Jurkat, Clone E6-1 (cell line): Measurements from ENCODE around the gene PLEKHG7.

Source experiments
- DNase-seq: peaks from one replicate; pipeline ENCODE4 v3.0.0-alpha.2; 2011; ENCODE audit warnings: low read depth, low spot score
- H3K4me3 ChIP-seq: 2 replicates; pipeline ENCODE4 v1.5.1; 2011; ENCODE audit warnings: mild to moderate bottlenecking, low read length, control low read depth, moderate library complexity

The PLEKHG7 gene

GRCh38 chr12:92701441-92701840, 1.3 kb upstream of the PLEKHG7 start:
- no peak overlapping the region for H3K4me3 ChIP-seq
- DNase-seq, result no peak

- H3K4me3 ChIP-seq, result no peak overlapping the region
- no peak for DNase-seq
These were observed 997 bp downstream of the PLEKHG7 start for GRCh38 chr12:92703786-92704185.

GRCh38 chr12:92706594-92706993, 3.8 kb downstream of the PLEKHG7 start:
- DNase-seq, result no peak
- H3K4me3 ChIP-seq, result no peak overlapping the region

- DNase-seq, result no peak
- no peak overlapping the region for H3K4me3 ChIP-seq
These were observed 5.1 kb downstream of the PLEKHG7 start for GRCh38 chr12:92707926-92708325.

GRCh38 chr12:92715625-92716024, 12.8 kb downstream of the PLEKHG7 start:
- no peak overlapping the region for H3K4me3 ChIP-seq
- peak; percentile 40 for DNase-seq

GRCh38 chr12:92717202-92717601, 14.4 kb downstream of the PLEKHG7 start:
- no peak for DNase-seq
- no peak overlapping the region for H3K4me3 ChIP-seq

- no peak for DNase-seq
These were observed 15.7 kb downstream of the PLEKHG7 start for GRCh38 chr12:92718483-92718990.

GRCh38 chr12:92719674-92720073, 16.9 kb downstream of the PLEKHG7 start:
- no peak for DNase-seq

More at GRCh38 chr12:92718483-92718990, 15.7 kb downstream of the PLEKHG7 start:
- H3K4me3 ChIP-seq, result no peak overlapping the region

GRCh38 chr12:92721130-92721529, 18.3 kb downstream of the PLEKHG7 start:
- no peak overlapping the region for H3K4me3 ChIP-seq
- DNase-seq, result no peak

More at GRCh38 chr12:92719674-92720073, 16.9 kb downstream of the PLEKHG7 start:
- H3K4me3 ChIP-seq, result no peak overlapping the region

GRCh38 chr12:92721656-92722055, 18.9 kb downstream of the PLEKHG7 start:
- no peak overlapping the region for H3K4me3 ChIP-seq
- DNase-seq, result no peak

- no peak overlapping the region for H3K4me3 ChIP-seq
- no peak for DNase-seq
These were observed 20.1 kb downstream of the PLEKHG7 start for GRCh38 chr12:92722897-92723296.

GRCh38 chr12:92726850-92727249, 24.1 kb downstream of the PLEKHG7 start:
- no peak overlapping the region for H3K4me3 ChIP-seq
- no peak for DNase-seq

- H3K4me3 ChIP-seq, result no peak overlapping the region
- DNase-seq, result no peak
These were observed 27.1 kb downstream of the PLEKHG7 start for GRCh38 chr12:92729773-92730305.

GRCh38 chr12:92730758-92731157, 28.0 kb downstream of the PLEKHG7 start:
- no peak overlapping the region for H3K4me3 ChIP-seq
- no peak for DNase-seq

- DNase-seq, result no peak
- no peak overlapping the region for H3K4me3 ChIP-seq
These were observed 29.4 kb downstream of the PLEKHG7 start for GRCh38 chr12:92732216-92732615.

- H3K4me3 ChIP-seq, result no peak overlapping the region
- no peak for DNase-seq
These were observed 29.9 kb downstream of the PLEKHG7 start for GRCh38 chr12:92732716-92733115.

- DNase-seq, result no peak
- no peak overlapping the region for H3K4me3 ChIP-seq
These were observed 30.4 kb downstream of the PLEKHG7 start for GRCh38 chr12:92733181-92733580.

- DNase-seq, result no peak
- no peak overlapping the region for H3K4me3 ChIP-seq
These were observed 30.9 kb downstream of the PLEKHG7 start for GRCh38 chr12:92733661-92734060.

GRCh38 chr12:92735131-92735721, 32.4 kb downstream of the PLEKHG7 start:
- no peak for DNase-seq
- H3K4me3 ChIP-seq, result no peak overlapping the region

- no peak overlapping the region for H3K4me3 ChIP-seq
- no peak for DNase-seq
These were observed 33.8 kb downstream of the PLEKHG7 start for GRCh38 chr12:92736605-92737004.
